SK-N-SH treated with all-trans-retinoic acid at 6 μM for 48 hours (cell line): ENCODE data around the gene SCIN.
"Not testable (repeated sequence)": the region's sequence is repeated elsewhere in the genome, so short reads cannot be mapped to it uniquely, and the experiment has no call there.

ENCODE experiments used
- ATAC-seq: fragments of 200-7000 bp; cut with Tn5 transposase; 3 replicates; pipeline ENCODE4 v1.9.1; 2020; ENCODE audit warnings: mild to moderate bottlenecking, moderate library complexity
- ARNTL ChIP-seq: fragments of 450-650 bp; formaldehyde crosslinking; IDR thresholded peaks from 2 replicates; pipeline ENCODE4 v1.5.0; 2020; ENCODE audit warnings: low read depth, mild to moderate bottlenecking, moderate library complexity, borderline replicate concordance
- CREB5 ChIP-seq: fragments of 250-450 bp; sonication (Bioruptor Pico); IDR thresholded peaks from 2 replicates; pipeline ENCODE4 v1.5.1; 2020; ENCODE audit warnings: low read depth, mild to moderate bottlenecking, moderate library complexity
- CSDC2 ChIP-seq: fragments of 250-450 bp; sonication (Bioruptor Pico); IDR thresholded peaks from 2 replicates; pipeline ENCODE4 v1.5.0; 2020; ENCODE audit warnings: mild to moderate bottlenecking, moderate library complexity
- CSRNP3 ChIP-seq: fragments of 250-450 bp; sonication (Bioruptor Pico); IDR thresholded peaks from 2 replicates; pipeline ENCODE4 v1.5.1; 2021; ENCODE audit warnings: mild to moderate bottlenecking, moderate library complexity
- ESRRG ChIP-seq: fragments of 250-450 bp; sonication (Bioruptor Pico); IDR thresholded peaks from 2 replicates; pipeline ENCODE4 v1.6.1; 2021; ENCODE audit warnings: mild to moderate bottlenecking
- ISL1 ChIP-seq: fragments of 250-450 bp; sonication (Bioruptor Pico); IDR thresholded peaks from 2 replicates; pipeline ENCODE4 v2.1.2; 2022; ENCODE audit warnings: mild to moderate bottlenecking, moderate library complexity
- OSR1 ChIP-seq: fragments of 250-450 bp; sonication (Bioruptor Pico); IDR thresholded peaks from 2 replicates; pipeline ENCODE4 v1.8.0; 2022; ENCODE audit warnings: moderate library complexity, mild to moderate bottlenecking, inconsistent platforms
- PATZ1 ChIP-seq: fragments of 250-450 bp; sonication (Bioruptor Pico); IDR thresholded peaks from 2 replicates; pipeline ENCODE4 v1.8.0; 2020; ENCODE audit warnings: mild to moderate bottlenecking, moderate library complexity, borderline replicate concordance
- POU6F1 ChIP-seq: fragments of 250-450 bp; sonication (Bioruptor Pico); IDR thresholded peaks from 2 replicates; pipeline ENCODE4 v1.8.0; 2021; ENCODE audit warnings: low read depth, mild to moderate bottlenecking, moderate library complexity, borderline replicate concordance
- PPARA ChIP-seq: fragments of 250-450 bp; sonication (Bioruptor Pico); IDR thresholded peaks from 2 replicates; pipeline ENCODE4 v1.5.0; 2020; ENCODE audit warnings: mild to moderate bottlenecking, borderline replicate concordance
- RARB ChIP-seq: fragments of 250-450 bp; sonication (Bioruptor Pico); IDR thresholded peaks from 2 replicates; pipeline ENCODE4 v1.8.0; 2021; ENCODE audit warnings: mild to moderate bottlenecking, moderate library complexity
- SNAI2 ChIP-seq: fragments of 250-450 bp; sonication (Bioruptor Pico); IDR thresholded peaks from 2 replicates; pipeline ENCODE4 v1.5.0; 2020; ENCODE audit warnings: mild to moderate bottlenecking, moderate library complexity
- TCF4 ChIP-seq: fragments of 250-450 bp; sonication (Bioruptor Pico); IDR thresholded peaks from 2 replicates; pipeline ENCODE4 v1.8.0; 2021; ENCODE audit warnings: mild to moderate bottlenecking, moderate library complexity, borderline replicate concordance
- TOX ChIP-seq: fragments of 250-450 bp; sonication (Bioruptor Pico); IDR thresholded peaks from 2 replicates; pipeline ENCODE4 v1.8.0; 2021; ENCODE audit warnings: mild to moderate bottlenecking, moderate library complexity, borderline replicate concordance
- TSHZ2 ChIP-seq: fragments of 250-450 bp; sonication (Bioruptor Pico); IDR thresholded peaks from 2 replicates; pipeline ENCODE4 v1.5.0; 2020; ENCODE audit warnings: mild to moderate bottlenecking, moderate library complexity
- ZC3H10 ChIP-seq: fragments of 250-450 bp; sonication (Bioruptor Pico); IDR thresholded peaks from 2 replicates; pipeline ENCODE4 v1.5.1; 2021; ENCODE audit warnings: mild to moderate bottlenecking, moderate library complexity
- ZFP3 ChIP-seq: fragments of 250-450 bp; sonication (Bioruptor Pico); IDR thresholded peaks from 2 replicates; pipeline ENCODE4 v1.5.0; 2020; ENCODE audit warnings: mild to moderate bottlenecking, moderate library complexity
- ZFP30 ChIP-seq: fragments of 450-650 bp; formaldehyde crosslinking; IDR thresholded peaks from 2 replicates; pipeline ENCODE4 v1.5.0; 2022; ENCODE audit warnings: mild to moderate bottlenecking, moderate library complexity
- ZNF565 ChIP-seq: fragments of 450-650 bp; formaldehyde crosslinking; conservative IDR thresholded peaks from 2 replicates; pipeline ENCODE4 v1.5.0; 2020; ENCODE audit warnings: low read depth, mild to moderate bottlenecking, moderate library complexity
- ZNF70 ChIP-seq: fragments of 450-650 bp; formaldehyde crosslinking; IDR thresholded peaks from 2 replicates; pipeline ENCODE4 v1.5.0; 2020; ENCODE audit warnings: mild to moderate bottlenecking, moderate library complexity
- ZNF8 ChIP-seq: fragments of 450-650 bp; formaldehyde crosslinking; IDR thresholded peaks from 2 replicates; pipeline ENCODE4 v1.5.0; 2020; ENCODE audit warnings: mild to moderate bottlenecking, moderate library complexity

Gene SCIN

GRCh38 chr7:12689451-12689850 lies 118.9 kb downstream of the SCIN start:
- no peak for TF ChIP-seq ARNTL (CRISPR knock-in tag)
- no peak for TF ChIP-seq ZC3H10 (CRISPR knock-in tag)
- TF ChIP-seq CREB5 (CRISPR knock-in tag): no peak
- TF ChIP-seq ZNF565 (CRISPR knock-in tag): no peak
- TF ChIP-seq ZFP3 (CRISPR knock-in tag): no peak

GRCh38 chr7:12690041-12690878 lies 119.7 kb downstream of the SCIN start:
- TF ChIP-seq SNAI2 (CRISPR knock-in tag): no peak
- no peak for TF ChIP-seq CSRNP3
- no peak for TF ChIP-seq ISL1 (CRISPR knock-in tag)
- no peak for TF ChIP-seq ZNF8 (CRISPR knock-in tag)
- no peak for TF ChIP-seq ZFP3 (CRISPR knock-in tag)
- no peak for TF ChIP-seq ZNF565 (CRISPR knock-in tag)
- no peak for TF ChIP-seq ZFP30 (CRISPR knock-in tag)
- no peak for TF ChIP-seq PPARA (CRISPR knock-in tag)
- TF ChIP-seq CSDC2 (CRISPR knock-in tag): no peak
- TF ChIP-seq TSHZ2 (CRISPR knock-in tag): no peak
- TF ChIP-seq OSR1: no peak
- no peak for TF ChIP-seq CREB5 (CRISPR knock-in tag)
- TF ChIP-seq POU6F1 (CRISPR knock-in tag): no peak
- no peak for TF ChIP-seq RARB (CRISPR knock-in tag)
- TF ChIP-seq ZNF70 (CRISPR knock-in tag): no peak
- no peak for TF ChIP-seq TCF4 (CRISPR knock-in tag)
- no peak for TF ChIP-seq TOX (CRISPR knock-in tag)
- TF ChIP-seq, all 23 proteins: peak for 0
- no peak for ATAC-seq

More at GRCh38 chr7:12689451-12689850, 118.9 kb downstream of the SCIN start:
- no peak for ATAC-seq

- ATAC-seq: not testable (repeated sequence)
Observed at GRCh38 chr7:12691388-12691787, 120.9 kb downstream of the SCIN start.

GRCh38 chr7:12692035-12692434 lies 121.5 kb downstream of the SCIN start:
- no peak for ATAC-seq
- no peak for TF ChIP-seq ESRRG (CRISPR knock-in tag)
- TF ChIP-seq ZNF8 (CRISPR knock-in tag): no peak
- no peak for TF ChIP-seq TSHZ2 (CRISPR knock-in tag)
- TF ChIP-seq ZNF565 (CRISPR knock-in tag): no peak
- no peak for TF ChIP-seq OSR1
- no peak for TF ChIP-seq PATZ1
